GM15510 (cell line): ENCODE measurements around the gene CFAP44.

Source experiments
- POLR2A ChIP-seq: IDR thresholded peaks from 3 replicates; pipeline ENCODE4 v1.6.1; 2011; ENCODE audit warnings: borderline replicate concordance; ENCODE audit not compliant: insufficient read length; ENCODE audit errors: extremely low read depth

The CFAP44 gene

DNA sequence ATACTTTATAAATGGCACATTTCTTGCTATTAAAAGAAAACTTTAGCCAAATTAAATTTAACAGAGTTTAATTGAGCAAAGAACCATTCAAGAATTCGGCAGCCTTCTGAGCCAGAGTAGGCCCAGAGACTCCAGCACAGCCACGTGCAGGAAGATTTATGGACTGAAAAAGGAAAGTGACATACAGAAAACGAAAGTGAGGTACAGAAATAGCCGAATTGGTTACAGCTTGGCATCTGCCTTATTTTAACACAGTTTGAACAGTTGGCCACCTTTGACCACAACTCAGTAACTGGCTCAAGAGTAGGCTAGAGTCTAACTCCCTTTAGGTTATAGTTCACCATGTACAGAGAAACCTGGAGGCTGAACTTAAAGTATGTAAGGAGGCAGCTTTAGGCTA, 17.6 kb downstream of the CFAP44 start:
- TF ChIP-seq POLR2A = no peak

DNA sequence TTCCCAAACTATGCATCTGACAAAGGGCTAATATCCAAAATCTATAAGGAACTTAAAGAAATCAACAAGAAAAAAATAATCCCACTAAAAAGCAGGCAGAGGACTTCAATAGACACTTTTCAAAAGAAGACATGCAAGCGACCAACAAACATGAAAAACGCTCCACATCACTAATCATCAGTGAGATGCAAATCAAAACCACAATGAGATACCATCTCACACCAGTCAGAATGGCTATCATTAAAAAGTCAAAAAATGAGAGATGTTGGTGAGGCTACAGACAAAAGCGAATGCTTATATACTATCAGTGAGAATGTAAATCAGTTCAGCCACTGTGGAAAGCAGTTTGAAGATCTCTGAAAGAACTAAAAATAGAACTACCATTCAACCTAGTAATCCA, 20.2 kb downstream of the CFAP44 start:
- TF ChIP-seq POLR2A = no peak

GRCh38 chr3:113409676-113410075, 31.6 kb downstream of the CFAP44 start:
- no peak for TF ChIP-seq POLR2A

DNA sequence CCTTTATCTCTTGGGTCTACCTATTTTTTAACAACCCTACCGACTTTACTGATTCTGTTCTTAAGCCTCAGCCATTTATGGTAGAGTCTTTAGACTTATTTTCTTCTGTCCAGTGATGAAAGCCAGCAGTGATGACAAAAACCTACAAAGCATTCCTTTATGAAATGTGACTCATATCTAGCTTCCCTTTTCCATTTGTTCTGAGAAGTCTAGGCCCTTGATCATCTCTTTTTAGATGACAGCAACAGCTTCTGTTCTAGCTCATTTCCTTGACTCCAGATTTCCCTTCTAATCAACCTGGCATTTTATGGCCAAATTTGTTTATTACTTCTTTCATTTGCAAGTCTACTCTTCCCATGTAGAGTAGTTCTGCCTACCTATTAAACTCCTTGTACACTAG, 36.1 kb downstream of the CFAP44 start:
- no peak for TF ChIP-seq POLR2A

DNA sequence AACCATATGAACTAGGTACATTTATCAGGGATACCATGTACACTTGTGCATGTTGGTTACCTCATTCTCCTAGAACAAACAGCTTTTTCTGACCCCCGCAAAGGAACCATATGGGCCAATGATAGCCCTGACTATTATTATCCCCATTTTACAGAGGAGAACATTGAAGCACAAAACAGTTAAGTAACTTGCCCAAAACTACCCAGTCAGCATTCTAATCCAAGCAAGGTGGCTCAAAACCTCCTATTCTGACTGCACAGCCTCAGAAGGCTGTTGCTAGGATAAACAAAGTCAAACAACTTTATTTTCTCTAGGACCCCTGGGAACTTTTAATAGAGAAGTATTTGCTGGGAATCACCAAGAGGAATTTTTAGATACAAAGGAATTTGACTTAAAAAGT, 36.7 kb downstream of the CFAP44 start:
- no peak for TF ChIP-seq POLR2A
